Peyer's patch (tissue), 4 donors: Measurements from ENCODE around the gene SMIM20.

ENCODE experiments used
- CTCF ChIP-seq, 6 experiments: fragments of 450-650 bp in 4 of 6; fragments of 200-600 bp in 2 of 6; sonication (generic) in 1 of 6; IDR thresholded peaks; one replicate each; pipeline ENCODE4 v1.5.1; 2017 to 2019; ENCODE audit warnings: antibody characterized with exemption in 6 of 6, mild to moderate bottlenecking in 3 of 6, moderate library complexity in 1 of 6
- POLR2A ChIP-seq, 2 donors: fragments of 450-650 bp; IDR thresholded peaks; one replicate each; pipeline ENCODE4 v1.5.1; 2017; ENCODE audit warnings: antibody characterized with exemption in 2 of 2, mild to moderate bottlenecking in 2 of 2, moderate library complexity in 2 of 2

- no peak for TF ChIP-seq POLR2A (IDR thresholded peaks at IDR 0.05)
- no peak for TF ChIP-seq CTCF (IDR thresholded peaks at IDR 0.05)
These were observed 8.9 kb downstream of the SMIM20 start for GRCh38 chr4:25922812-25923369.
